ENCODE results near the gene MEN1. TPM values are rescaled to one million over a fixed set of nuclear protein-coding genes. Genes with fewer than 3 reads are reported as not detected.
"Not testable (repeated sequence)": the region's sequence is repeated elsewhere in the genome, so short reads cannot be mapped to it uniquely, and the experiment has no call there.

MEN1 gene
- total and polyA plus RNA-seq, 10 donors = 17.8 to 33.6 (median 27.2) TPM

DNA sequence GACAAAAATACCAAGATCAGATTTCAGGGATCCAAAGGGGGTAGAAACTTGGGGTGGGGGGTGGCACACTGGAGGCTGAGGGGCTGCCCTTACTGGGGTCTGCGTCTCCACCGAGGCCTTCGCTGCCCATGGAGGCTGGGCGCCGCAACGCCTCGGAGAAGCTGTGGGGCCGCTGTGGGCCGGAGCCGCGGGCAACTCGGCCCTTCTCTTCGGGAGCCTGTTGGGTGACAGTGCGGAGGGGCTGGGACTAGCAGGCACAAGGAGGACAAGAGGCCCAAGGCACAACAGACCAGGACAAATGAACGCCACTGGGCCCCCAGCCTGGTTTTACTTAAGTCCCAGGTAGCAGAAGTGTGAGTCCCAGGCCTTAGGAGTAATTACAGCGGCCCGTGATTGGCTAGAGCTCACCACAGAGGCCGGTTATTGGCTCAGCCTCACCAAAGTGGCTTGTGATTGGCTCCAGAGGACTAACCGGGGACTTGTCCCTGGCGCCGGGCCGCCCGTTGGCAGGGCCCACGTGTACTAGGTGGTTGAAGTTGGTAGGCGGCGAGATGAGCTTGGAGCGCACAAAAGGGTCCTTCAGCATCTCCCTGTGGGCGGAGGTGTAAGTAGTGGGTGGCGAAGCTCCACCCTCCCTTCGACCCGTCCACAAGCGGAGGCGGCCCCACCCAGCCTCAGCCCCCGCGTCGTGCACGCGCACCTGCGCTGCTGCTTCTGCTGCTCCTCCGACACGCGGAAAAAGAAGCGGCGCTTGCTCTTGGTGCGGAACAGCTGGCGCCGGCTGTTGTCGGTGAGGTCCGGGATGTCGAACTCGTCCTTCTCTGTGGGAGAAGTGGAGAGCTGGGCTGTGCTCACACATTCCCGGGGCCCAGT lies 16.5 kb upstream of the MEN1 start:
- TF ChIP-seq POLR2AphosphoS5 (IDR thresholded peaks at IDR 0.05) (no peak), POLR2A (IDR thresholded peaks at IDR 0.05) (no peak)
- TF ChIP-seq, protein P1, sequence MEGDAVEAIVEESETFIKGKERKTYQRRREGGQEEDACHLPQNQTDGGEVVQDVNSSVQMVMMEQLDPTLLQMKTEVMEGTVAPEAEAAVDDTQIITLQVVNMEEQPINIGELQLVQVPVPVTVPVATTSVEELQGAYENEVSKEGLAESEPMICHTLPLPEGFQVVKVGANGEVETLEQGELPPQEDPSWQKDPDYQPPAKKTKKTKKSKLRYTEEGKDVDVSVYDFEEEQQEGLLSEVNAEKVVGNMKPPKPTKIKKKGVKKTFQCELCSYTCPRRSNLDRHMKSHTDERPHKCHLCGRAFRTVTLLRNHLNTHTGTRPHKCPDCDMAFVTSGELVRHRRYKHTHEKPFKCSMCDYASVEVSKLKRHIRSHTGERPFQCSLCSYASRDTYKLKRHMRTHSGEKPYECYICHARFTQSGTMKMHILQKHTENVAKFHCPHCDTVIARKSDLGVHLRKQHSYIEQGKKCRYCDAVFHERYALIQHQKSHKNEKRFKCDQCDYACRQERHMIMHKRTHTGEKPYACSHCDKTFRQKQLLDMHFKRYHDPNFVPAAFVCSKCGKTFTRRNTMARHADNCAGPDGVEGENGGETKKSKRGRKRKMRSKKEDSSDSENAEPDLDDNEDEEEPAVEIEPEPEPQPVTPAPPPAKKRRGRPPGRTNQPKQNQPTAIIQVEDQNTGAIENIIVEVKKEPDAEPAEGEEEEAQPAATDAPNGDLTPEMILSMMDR (IDR thresholded peaks at IDR 0.05 in 8 of 11, conservative IDR thresholded peaks at IDR 0.05 in 3 of 11) = no peak
- Histone ChIP-seq H3K27ac (no peak overlapping the region), H3K4me3 (no peak overlapping the region), H3K27me3 (replicated peaks in 1 of 7) (no peaks in the 10 kb centered on the region), H3K9me3 (no peaks in the 10 kb centered on the region), H3K4me1 (no peaks in the 10 kb centered on the region), H3K36me3 (peaks cover 0 to 33% (median 1%) of the 10 kb centered on the region in 6 donors)
- WGBS, 5 donors = 89 to 96% (median 94%) methylated on average over 46 to 52 of the region's 52 CpGs
- intact Hi-C loops (cut with DNase I; ENCODE audit: low total_unique reads) = no loop called here
- no peak for DNase-seq

DNA sequence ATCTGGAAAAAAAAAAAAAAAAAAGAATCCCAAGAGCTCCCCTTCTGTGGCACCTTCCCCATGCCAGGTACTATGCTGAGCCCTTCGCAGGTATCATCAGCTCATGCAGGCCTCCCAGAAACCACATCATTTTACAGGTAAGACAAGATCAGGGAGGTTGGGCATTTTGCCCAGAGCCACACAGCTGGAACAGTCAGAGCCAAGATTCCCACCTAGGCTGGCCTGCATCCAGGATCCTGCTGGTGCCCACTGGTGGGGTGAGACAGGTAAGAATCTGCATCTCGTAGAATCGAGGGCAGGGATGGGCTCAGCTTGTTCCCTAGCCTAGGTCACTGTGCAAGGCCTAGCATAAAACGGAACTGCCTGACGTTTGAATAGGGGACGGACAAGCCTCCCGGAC lies 15.7 kb upstream of the MEN1 start:
- H3K27ac ChIP-seq = no peak overlapping the region
- H3K4me3 ChIP-seq = no peak overlapping the region
- DNase-seq = no peak
- no peaks in the 10 kb centered on the region for H3K27me3 ChIP-seq (replicated peaks in 1 of 7)
- H3K4me1 ChIP-seq = no peaks in the 10 kb centered on the region
- intact Hi-C loops (cut with DNase I; ENCODE audit: low total_unique reads) = no loop called here
- H3K9me3 ChIP-seq = no peaks in the 10 kb centered on the region
- 86 to 95% (median 92%) methylated on average over 6 to 7 of the region's 7 CpGs for WGBS, 5 donors
- TF ChIP-seq, protein P1 (IDR thresholded peaks at IDR 0.05 in 8 of 11, conservative IDR thresholded peaks at IDR 0.05 in 3 of 11) = no peak
- TF ChIP-seq POLR2AphosphoS5 (IDR thresholded peaks at IDR 0.05) = no peak
- TF ChIP-seq POLR2A (IDR thresholded peaks at IDR 0.05) = no peak
- peaks cover 0 to 26% (median 1%) of the 10 kb centered on the region in 6 donors for H3K36me3 ChIP-seq

DNA sequence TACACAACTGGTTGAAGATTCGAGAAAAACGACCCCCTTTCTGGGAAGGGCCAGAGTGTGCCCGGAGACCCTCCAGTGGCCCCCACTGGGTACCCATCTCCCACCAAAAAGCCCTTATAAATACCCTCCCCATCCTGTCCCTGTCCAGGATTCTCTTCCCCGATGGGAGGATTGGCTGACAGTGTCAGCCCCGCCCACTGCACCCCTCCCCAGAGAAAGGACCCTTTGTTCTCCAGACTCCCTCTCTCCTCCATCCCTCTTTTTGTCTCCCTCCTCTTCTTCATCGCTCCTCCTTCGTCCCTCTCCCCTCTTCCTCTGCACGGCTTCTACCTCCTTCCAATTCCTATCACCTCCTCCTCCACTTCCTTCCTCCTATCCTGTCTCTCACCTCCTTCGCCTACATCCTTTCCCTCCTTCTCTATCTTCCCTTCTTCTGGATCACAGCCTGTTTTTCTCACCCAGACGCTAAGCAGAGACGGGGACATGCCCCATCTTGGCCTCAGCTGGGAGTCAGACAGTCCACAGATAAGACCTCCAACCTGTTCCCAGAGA lies 13.3 kb upstream of the MEN1 start:
- no peaks in the 10 kb centered on the region for H3K27me3 ChIP-seq (replicated peaks in 1 of 7)
- no peaks in the 10 kb centered on the region for H3K4me1 ChIP-seq
- TF ChIP-seq POLR2A (IDR thresholded peaks at IDR 0.05) (no peak), POLR2AphosphoS5 (IDR thresholded peaks at IDR 0.05) (no peak)
- TF ChIP-seq, protein P1 (IDR thresholded peaks at IDR 0.05 in 8 of 11, conservative IDR thresholded peaks at IDR 0.05 in 3 of 11) = no peak
- no peak overlapping the region for H3K4me3 ChIP-seq
- intact Hi-C loops (cut with DNase I; ENCODE audit: low total_unique reads) = no loop called here
- DNase-seq = no peak
- H3K36me3 ChIP-seq = peaks cover 0 to 17% (median 0%) of the 10 kb centered on the region in 6 donors
- no peak overlapping the region for H3K27ac ChIP-seq
- H3K9me3 ChIP-seq = no peaks in the 10 kb centered on the region
- 71 to 83% (median 72%) methylated on average over 11 of the region's 11 CpGs for WGBS, 5 donors

DNA sequence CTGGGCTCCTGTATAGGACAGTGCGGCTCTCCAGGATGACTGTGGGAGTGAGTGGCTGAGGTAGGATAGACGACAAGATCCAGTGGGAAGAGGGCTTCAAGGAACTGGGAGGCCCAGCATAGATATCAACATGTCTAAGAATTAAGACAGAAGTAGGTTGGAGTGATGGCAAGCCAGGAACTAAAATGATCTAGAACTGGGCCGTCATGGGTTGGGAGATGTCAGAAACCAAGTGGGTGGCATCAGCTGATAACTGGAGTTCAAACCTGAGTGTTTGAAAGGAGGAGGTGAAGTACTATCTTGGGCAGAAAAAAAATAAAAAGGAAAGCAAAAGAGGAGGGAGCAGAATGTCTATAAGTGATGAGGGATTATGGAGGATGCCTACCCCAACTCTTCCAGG lies 7.1 kb upstream of the MEN1 start:
- no peak for DNase-seq
- WGBS, 5 donors = 86 to 93% (median 88%) methylated on average over 3 of the region's 3 CpGs
- H3K27ac ChIP-seq = no peak overlapping the region
- peaks cover 0 to 6% (median 0%) of the 10 kb centered on the region in 6 donors for H3K4me1 ChIP-seq
- TF ChIP-seq, protein P1 (IDR thresholded peaks at IDR 0.05 in 8 of 11, conservative IDR thresholded peaks at IDR 0.05 in 3 of 11) = no peak
- TF ChIP-seq POLR2A (IDR thresholded peaks at IDR 0.05) = no peak
- no peak for TF ChIP-seq POLR2AphosphoS5 (IDR thresholded peaks at IDR 0.05)
- intact Hi-C loops (cut with DNase I; ENCODE audit: low total_unique reads) = no loop called here
- no peaks in the 10 kb centered on the region for H3K9me3 ChIP-seq
- no peak overlapping the region for H3K4me3 ChIP-seq
- H3K36me3 ChIP-seq = no peaks in the 10 kb centered on the region
- H3K27me3 ChIP-seq (replicated peaks in 1 of 7) = no peaks in the 10 kb centered on the region

DNA sequence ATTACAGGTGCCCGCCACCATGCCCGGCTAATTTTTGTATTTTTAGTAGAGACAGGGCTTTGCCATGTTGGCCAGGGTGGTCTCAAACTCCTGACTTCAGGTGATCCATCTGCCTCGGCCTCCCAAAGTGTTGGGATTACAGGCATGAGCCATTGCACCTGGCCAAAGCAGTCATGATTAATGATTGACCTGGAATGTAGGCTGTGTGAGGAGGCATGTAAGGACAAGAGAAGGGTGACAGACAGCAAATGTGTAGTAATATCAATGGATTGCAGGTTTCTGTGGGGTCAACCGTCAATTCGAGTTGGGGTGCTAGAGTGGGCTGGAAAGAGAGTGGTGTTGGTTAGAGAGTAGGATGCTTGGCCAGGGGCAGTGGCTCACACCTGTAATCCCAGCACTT lies 5.1 kb upstream of the MEN1 start:
- WGBS, 5 donors = 80 to 94% (median 90%) methylated on average over 5 of the region's 5 CpGs
- H3K4me3 ChIP-seq = not testable (repeated sequence)

More for the DNA sequence above, 5.1 kb upstream of the MEN1 start:
- peaks cover 0 to 12% (median 4%) of the 10 kb centered on the region in 6 donors for H3K4me1 ChIP-seq
- H3K27ac ChIP-seq; H3K36me3 ChIP-seq; intact Hi-C loops (cut with DNase I; ENCODE audit: low total_unique reads); H3K27me3 ChIP-seq (replicated peaks in 1 of 7); H3K9me3 ChIP-seq; DNase-seq: not testable (repeated sequence)

Measured in spleen (tissue), 11 donors.